Measurements from ENCODE around the gene FAM222A.
"Not testable (repeated sequence)": the region's sequence is repeated elsewhere in the genome, so short reads cannot be mapped to it uniquely, and the experiment has no call there.

DNA sequence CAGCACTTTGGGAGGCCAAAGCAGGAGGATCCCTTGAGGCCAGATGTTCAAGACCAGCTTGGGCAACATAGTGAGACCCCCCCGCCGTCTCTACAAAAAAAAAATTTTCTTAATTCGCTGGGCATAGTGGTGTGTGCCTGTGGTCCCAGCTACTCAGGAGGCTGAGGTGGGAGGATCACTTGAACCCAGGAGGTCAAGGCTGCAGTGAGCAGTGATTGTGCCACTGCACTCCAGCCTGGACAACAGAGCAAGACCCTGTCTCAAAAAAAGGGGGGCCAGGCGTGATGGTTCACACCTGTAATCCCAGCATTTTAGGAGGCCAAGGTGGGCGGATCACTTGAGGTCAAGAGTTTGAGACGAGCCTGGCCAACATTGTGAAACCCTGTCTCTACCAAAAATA lies 19.0 kb upstream of the FAM222A start:
- TF ChIP-seq, protein P1, sequence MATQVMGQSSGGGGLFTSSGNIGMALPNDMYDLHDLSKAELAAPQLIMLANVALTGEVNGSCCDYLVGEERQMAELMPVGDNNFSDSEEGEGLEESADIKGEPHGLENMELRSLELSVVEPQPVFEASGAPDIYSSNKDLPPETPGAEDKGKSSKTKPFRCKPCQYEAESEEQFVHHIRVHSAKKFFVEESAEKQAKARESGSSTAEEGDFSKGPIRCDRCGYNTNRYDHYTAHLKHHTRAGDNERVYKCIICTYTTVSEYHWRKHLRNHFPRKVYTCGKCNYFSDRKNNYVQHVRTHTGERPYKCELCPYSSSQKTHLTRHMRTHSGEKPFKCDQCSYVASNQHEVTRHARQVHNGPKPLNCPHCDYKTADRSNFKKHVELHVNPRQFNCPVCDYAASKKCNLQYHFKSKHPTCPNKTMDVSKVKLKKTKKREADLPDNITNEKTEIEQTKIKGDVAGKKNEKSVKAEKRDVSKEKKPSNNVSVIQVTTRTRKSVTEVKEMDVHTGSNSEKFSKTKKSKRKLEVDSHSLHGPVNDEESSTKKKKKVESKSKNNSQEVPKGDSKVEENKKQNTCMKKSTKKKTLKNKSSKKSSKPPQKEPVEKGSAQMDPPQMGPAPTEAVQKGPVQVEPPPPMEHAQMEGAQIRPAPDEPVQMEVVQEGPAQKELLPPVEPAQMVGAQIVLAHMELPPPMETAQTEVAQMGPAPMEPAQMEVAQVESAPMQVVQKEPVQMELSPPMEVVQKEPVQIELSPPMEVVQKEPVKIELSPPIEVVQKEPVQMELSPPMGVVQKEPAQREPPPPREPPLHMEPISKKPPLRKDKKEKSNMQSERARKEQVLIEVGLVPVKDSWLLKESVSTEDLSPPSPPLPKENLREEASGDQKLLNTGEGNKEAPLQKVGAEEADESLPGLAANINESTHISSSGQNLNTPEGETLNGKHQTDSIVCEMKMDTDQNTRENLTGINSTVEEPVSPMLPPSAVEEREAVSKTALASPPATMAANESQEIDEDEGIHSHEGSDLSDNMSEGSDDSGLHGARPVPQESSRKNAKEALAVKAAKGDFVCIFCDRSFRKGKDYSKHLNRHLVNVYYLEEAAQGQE (IDR thresholded peaks at IDR 0.05; ENCODE audit: insufficient replicate concordance, low read depth): not testable (repeated sequence)
- TF ChIP-seq, protein P2, sequence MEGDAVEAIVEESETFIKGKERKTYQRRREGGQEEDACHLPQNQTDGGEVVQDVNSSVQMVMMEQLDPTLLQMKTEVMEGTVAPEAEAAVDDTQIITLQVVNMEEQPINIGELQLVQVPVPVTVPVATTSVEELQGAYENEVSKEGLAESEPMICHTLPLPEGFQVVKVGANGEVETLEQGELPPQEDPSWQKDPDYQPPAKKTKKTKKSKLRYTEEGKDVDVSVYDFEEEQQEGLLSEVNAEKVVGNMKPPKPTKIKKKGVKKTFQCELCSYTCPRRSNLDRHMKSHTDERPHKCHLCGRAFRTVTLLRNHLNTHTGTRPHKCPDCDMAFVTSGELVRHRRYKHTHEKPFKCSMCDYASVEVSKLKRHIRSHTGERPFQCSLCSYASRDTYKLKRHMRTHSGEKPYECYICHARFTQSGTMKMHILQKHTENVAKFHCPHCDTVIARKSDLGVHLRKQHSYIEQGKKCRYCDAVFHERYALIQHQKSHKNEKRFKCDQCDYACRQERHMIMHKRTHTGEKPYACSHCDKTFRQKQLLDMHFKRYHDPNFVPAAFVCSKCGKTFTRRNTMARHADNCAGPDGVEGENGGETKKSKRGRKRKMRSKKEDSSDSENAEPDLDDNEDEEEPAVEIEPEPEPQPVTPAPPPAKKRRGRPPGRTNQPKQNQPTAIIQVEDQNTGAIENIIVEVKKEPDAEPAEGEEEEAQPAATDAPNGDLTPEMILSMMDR (IDR thresholded peaks at IDR 0.05; ENCODE audit: insufficient read depth, low read length): not testable (repeated sequence)
